CD4-positive, alpha-beta T cell treated with Interleukin-21 for 1 hour (primary cell): ENCODE measurements around the gene CEP104.

Source experiments
- DNase-seq: peaks from one replicate; pipeline ENCODE4 v3.0.0-alpha.2; 2020

CEP104 gene

GRCh38 chr1:3790952-3791351 lies 66.1 kb downstream of the CEP104 start:
- no peak for DNase-seq

- no peak for DNase-seq
These were observed 66.5 kb downstream of the CEP104 start for GRCh38 chr1:3790500-3790923.

GRCh38 chr1:3789421-3790300 lies 67.3 kb downstream of the CEP104 start:
- no peak for DNase-seq

GRCh38 chr1:3788756-3789420 lies 68.1 kb downstream of the CEP104 start:
- DNase-seq, result no peak

- no peak for DNase-seq
These were observed 69.0 kb downstream of the CEP104 start for GRCh38 chr1:3787745-3788605.

- DNase-seq, result no peak
These were observed 69.7 kb downstream of the CEP104 start for GRCh38 chr1:3787349-3787715.

- DNase-seq, result no peak
These were observed 70.3 kb downstream of the CEP104 start for GRCh38 chr1:3786468-3787348.

GRCh38 chr1:3785456-3786157 lies 71.4 kb downstream of the CEP104 start:
- no peak for DNase-seq

GRCh38 chr1:3785045-3785444 lies 72.0 kb downstream of the CEP104 start:
- DNase-seq, result no peak

- DNase-seq, result no peak
These were observed 73.1 kb downstream of the CEP104 start for GRCh38 chr1:3783651-3784474.

GRCh38 chr1:3780901-3781300 lies 76.1 kb downstream of the CEP104 start:
- DNase-seq, result no peak

- DNase-seq, result no peak
These were observed 77.0 kb downstream of the CEP104 start for GRCh38 chr1:3779912-3780416.

GRCh38 chr1:3779265-3779911 lies 77.6 kb downstream of the CEP104 start:
- DNase-seq, result no peak

- DNase-seq, result no peak
These were observed 78.3 kb downstream of the CEP104 start for GRCh38 chr1:3778590-3779264.

- no peak for DNase-seq
These were observed 79.1 kb downstream of the CEP104 start for GRCh38 chr1:3777647-3778589.

GRCh38 chr1:3777078-3777547 lies 79.9 kb downstream of the CEP104 start:
- DNase-seq, result no peak

GRCh38 chr1:3776231-3776961 lies 80.6 kb downstream of the CEP104 start:
- DNase-seq, result no peak
